Measurements from ENCODE around the gene PPP1R14C. TPM values are rescaled to one million over a fixed set of nuclear protein-coding genes. Genes with fewer than 3 reads are reported as not detected.

PPP1R14C gene
- total RNA-seq, 4 donors from 2014 or later = 34.7 to 102 (median 79.7) TPM

GRCh38 chr6:150266963-150267685 lies 124.3 kb downstream of the PPP1R14C start:
- DNase-seq = no peak
- H3K27ac ChIP-seq = no peak overlapping the region
- no peaks in the 10 kb centered on the region for H3K9me3 ChIP-seq
- WGBS, 2 donors = 79 to 87% methylated on average over 7 of the region's 7 CpGs
- no peaks in the 10 kb centered on the region for H3K27me3 ChIP-seq
- H3K4me3 ChIP-seq (replicated peaks in 1 of 3) = no peak overlapping the region
- H3K4me1 ChIP-seq = peaks cover 0 to 2% of the 10 kb centered on the region in 2 donors
- H3K36me3 ChIP-seq = no peaks in the 10 kb centered on the region
- TF ChIP-seq CTCF (IDR thresholded peaks at IDR 0.05) = no peak
- TF ChIP-seq POLR2A (IDR thresholded peaks at IDR 0.05) = no peak
- intact Hi-C loops (cut with DNase I) = no loop called here

- Histone ChIP-seq H3K9me3 (no peaks in the 10 kb centered on the region), H3K27me3 (no peaks in the 10 kb centered on the region), H3K4me3 (replicated peaks in 1 of 3) (no peak overlapping the region), H3K27ac (no peak overlapping the region), H3K4me1 (peaks cover 0 to 2% of the 10 kb centered on the region in 2 donors), H3K36me3 (no peaks in the 10 kb centered on the region)
- 80 to 86% methylated on average over 11 of the region's 11 CpGs for WGBS, 2 donors
- no peak for DNase-seq
- intact Hi-C loops (cut with DNase I) = no loop called here
- TF ChIP-seq CTCF (IDR thresholded peaks at IDR 0.05) (no peak), POLR2A (IDR thresholded peaks at IDR 0.05) (no peak)
Observed at GRCh38 chr6:150267686-150268561, 125.1 kb downstream of the PPP1R14C start.

GRCh38 chr6:150269130-150269856 lies 126.4 kb downstream of the PPP1R14C start:
- DNase-seq = no peak
- TF ChIP-seq POLR2A (IDR thresholded peaks at IDR 0.05) (no peak), CTCF (IDR thresholded peaks at IDR 0.05) (no peak)
- no peaks in the 10 kb centered on the region for H3K27me3 ChIP-seq
- H3K9me3 ChIP-seq = no peaks in the 10 kb centered on the region
- no peak overlapping the region for H3K4me3 ChIP-seq (replicated peaks in 1 of 3)
- no peaks in the 10 kb centered on the region for H3K36me3 ChIP-seq
- no peak overlapping the region for H3K27ac ChIP-seq
- intact Hi-C loops (cut with DNase I) = no loop called here
- no peaks in the 10 kb centered on the region for H3K4me1 ChIP-seq
- 91 to 95% methylated on average over 6 of the region's 6 CpGs for WGBS, 2 donors

GRCh38 chr6:150269857-150270223 lies 127.0 kb downstream of the PPP1R14C start:
- DNase-seq = no peak
- Histone ChIP-seq H3K36me3 (no peaks in the 10 kb centered on the region), H3K9me3 (no peaks in the 10 kb centered on the region), H3K4me3 (replicated peaks in 1 of 3) (no peak overlapping the region), H3K4me1 (no peaks in the 10 kb centered on the region), H3K27ac (no peak overlapping the region), H3K27me3 (no peaks in the 10 kb centered on the region)
- WGBS, 2 donors = 71 to 78% methylated on average over 4 of the region's 4 CpGs
- TF ChIP-seq POLR2A (IDR thresholded peaks at IDR 0.05) = no peak
- TF ChIP-seq CTCF (IDR thresholded peaks at IDR 0.05) = no peak
- intact Hi-C loops (cut with DNase I) = no loop called here
